HS-5 (cell line): Measurements from ENCODE around the gene CWC27.
"Not testable (repeated sequence)": the region's sequence is repeated elsewhere in the genome, so short reads cannot be mapped to it uniquely, and the experiment has no call there.

Source experiments
- DNase-seq: peaks from one replicate; pipeline ENCODE4 v3.0.0-alpha.2; 2012; ENCODE audit warnings: low read depth

The CWC27 gene

DNA sequence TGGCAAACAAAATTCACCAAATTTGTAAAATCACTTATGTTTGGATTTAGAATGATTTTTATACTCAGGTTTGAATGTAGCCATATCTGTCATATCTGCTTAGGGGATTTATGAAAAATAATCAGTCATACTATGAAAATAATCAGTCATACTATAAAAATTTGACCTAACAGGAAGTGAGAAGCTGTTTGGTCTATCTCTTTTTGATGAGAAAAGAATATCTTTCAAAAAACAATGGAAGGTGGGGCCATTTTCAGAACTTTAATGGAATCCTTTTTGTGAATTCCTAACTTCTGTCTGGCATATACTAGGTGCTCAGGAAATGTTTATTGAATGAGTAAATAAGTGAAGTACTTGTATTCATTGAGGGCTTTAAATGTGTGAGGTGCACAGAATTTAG lies 70.1 kb downstream of the CWC27 start:
- peak; percentile 14 for DNase-seq

DNA sequence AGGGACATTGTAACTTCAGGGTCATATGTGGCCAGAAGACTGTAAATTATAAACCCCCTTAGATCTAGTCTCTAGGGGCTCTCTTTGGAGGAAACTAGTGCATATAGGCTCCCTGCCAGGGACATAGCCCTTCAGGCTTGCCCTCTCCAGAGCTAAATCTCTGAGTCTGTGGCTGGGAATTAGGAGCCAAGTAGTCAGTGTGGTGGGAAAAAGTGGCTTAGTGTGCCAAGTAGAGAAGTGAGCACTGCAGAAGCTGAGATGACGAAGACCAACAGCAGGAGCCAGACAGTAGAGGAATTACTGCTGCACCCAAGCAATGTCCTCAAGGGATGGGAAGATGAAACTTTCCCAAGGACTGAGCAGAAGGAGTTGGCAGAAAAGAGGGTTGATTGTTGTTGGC lies 71.2 kb downstream of the CWC27 start:
- no peak for DNase-seq

DNA sequence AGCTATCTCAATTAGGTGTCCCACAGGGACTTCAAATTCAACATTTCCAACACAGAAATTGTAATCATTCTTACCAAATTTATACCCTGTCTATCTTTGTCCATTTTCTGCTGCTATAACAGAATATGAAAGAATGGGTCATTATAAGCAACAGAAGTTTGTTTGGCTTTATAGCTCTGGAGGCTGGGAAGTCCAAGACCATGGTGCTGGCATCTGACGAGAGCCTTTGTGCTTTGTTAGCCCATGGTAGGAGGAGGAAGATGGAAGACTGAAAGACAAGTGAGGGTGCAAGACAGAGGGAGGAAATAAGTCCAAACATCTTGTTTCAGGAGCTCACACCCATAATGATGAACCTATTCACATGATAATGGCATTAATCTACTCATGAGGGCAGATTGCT lies 72.2 kb downstream of the CWC27 start:
- DNase-seq, result no peak

DNA sequence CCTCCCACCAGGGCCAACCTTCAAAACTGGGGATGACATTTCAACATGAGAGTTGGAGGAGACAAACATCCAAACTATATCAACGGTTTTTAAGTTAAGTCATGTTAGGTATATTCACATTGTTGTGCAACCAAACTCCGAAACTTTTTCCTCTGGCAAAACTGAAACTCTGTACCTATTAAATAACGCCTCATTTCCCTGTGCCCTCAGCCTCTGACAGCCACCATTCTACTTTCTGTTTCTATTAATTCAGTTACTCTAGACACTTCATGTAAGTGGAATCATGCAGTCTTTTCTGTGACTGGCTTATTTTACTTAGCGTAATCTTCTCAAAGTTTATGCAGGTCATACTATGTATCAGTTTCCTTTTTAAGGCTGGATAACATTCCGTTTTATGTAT lies 85.0 kb downstream of the CWC27 start:
- no peak for DNase-seq

DNA sequence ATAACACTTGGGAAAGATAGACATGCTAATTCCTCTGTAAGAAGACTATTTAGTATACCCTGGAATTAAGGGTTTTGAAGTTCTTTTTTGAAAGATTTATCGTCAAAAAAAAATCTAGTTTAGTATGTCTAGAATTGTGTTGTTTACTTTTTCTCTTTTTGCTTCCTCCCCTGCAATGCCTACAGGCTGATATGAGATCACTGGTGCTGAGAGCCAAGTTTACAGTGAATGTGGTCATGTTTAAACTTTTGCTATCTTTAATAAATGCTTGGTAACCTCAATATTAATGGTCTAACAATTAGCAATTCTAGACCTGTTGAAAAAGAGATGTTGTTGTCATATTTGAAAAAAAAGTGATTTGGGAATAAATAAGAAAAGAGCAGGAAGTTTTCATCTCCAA lies 86.1 kb downstream of the CWC27 start:
- no peak for DNase-seq

DNA sequence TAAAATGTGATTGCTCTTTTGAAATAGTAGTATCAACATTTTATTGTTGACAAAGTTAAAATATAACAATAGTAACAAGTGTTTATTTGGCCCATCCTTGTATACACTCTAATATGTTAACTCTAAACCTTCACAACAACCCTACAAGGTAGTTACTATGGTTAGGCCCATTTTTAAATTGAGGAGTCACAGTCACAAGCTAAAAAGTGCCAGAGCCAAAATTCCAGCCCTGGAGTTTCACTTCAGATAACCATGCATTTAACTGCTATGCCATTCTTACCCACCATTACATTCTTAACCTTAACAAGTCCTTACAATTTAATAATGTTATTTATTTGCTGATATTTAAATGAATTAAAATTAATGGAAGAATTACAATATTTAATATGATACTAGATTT lies 91.2 kb downstream of the CWC27 start:
- no peak for DNase-seq

DNA sequence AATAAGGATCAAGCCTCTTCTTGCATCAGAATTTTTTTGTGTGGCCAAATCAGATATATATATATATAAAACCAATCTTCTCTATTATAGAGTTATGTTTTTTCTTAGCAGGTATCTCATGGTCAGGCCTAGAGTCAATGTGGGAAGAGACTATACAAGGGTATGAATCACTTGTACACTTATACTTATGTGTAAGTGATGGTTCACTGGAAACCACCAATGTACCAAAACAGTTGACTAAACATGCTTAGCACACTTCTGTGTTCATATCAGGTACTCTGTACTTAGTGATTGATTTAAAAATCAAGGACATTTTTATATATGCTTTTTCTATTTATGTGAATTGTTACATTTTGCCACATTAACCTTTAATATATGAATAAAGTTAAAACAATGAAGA lies 92.6 kb downstream of the CWC27 start:
- no peak for DNase-seq

DNA sequence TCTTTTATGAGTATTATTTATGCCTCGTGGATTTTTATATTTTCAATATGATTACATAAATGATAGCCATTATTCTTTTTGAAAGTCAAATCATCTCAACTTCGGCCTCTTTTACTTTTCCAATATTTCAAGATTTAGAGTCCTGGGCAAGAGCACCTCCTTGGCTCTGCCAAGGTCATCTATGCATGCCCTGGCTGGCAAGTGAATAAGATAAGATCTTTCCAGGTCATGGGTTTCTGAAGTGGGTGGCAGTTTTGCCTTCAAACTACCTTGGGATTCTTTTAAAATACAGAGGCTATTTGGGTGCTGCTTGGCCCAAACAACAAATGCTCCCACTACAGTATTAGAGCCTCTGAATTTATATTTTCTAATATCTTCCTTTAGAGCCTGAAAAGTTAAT lies 95.4 kb downstream of the CWC27 start:
- no peak for DNase-seq

DNA sequence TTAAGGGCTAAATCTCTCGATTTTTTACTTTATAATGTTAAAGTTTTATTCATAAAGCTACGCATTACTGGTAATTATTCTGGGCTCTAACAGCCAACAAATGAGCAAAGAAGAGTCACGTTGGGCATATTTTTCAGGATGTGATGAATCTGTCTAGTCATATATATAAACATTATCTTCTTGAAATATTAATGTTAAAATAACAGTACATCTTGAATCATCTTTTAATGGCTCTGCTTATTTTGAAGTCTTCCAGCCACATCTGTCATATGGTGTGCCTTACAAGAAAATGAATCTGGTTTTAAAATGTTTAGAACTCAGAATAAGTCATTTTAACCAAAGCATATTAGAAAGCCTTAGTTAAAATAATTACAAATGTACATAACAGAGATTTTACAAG lies 96.9 kb downstream of the CWC27 start:
- no peak for DNase-seq

DNA sequence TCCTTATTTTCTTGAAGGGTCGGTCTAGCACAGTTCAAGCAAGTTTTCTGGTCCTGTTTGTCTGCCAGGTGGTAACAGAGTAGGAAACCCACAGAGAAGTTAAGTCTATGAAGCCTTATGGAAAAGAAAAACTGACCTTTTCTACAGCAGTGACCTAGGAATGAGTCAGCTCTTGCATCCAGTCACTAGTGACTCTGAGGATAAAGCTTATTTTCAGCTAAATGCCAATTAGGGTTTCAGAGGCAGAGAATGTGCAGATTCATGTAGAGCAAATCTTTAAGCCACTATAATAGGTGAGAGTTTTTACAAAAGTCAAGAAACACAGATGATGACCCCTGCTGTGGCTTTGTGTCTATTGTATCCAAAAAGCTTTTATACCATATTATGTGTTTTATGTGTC lies 100.7 kb downstream of the CWC27 start:
- DNase-seq, result peak; percentile 55

DNA sequence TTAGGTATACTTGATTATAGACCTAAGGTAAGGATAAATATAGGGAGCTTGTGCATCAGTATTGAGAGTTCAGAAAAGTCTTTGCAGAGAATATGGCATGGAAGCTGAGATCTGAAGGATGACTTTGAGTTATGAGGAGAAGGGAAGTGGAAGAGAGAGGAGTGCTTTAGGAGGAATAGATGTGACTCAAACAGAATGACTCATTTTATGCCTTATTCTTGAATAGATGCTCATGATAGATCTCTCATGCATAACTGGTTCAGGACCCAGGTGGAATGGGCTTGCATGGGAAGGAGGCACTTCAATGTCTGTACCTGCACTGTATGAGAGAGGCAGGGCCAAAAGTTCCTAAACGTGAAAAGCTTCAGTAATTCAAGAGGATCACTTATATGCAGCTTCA lies 103.3 kb downstream of the CWC27 start:
- no peak for DNase-seq

DNA sequence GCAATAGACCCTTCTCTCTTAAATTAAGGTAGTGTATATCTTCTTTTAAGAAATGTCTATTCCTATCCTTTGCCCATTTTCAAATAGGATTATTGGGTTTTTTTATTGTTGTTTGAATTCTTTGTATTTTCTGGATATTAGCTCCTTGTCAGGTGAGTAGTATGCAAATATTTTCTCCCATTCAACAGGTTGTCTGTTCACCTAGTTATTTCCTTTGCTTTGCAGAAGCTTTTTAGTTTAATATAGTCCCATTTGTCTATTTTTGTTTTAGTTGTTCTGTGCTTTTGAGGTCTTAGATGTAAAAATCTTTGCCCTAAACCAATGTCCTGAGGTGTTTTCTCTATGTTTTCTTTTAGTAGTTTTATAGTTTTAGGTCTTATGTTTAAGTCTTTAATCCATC lies 104.7 kb downstream of the CWC27 start:
- no peak for DNase-seq

DNA sequence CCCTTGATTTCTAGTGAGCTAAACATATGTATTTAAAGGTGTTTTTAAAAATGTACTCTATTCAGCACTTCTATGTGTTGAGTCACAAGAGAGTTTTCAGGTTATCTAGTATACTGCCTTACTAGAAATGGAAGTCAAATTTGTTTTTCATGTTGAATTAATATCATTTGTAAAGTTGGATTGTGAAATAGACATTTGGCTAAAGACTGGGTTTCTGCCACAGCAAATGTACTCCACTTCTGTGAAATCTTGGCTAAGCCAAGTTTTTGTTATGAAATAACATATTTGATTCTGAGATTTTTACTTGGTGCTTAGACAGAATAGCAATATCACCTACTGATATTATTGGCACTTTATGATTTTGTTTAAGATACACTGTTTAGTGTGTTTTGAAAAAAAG lies 106.0 kb downstream of the CWC27 start:
- DNase-seq, result no peak

DNA sequence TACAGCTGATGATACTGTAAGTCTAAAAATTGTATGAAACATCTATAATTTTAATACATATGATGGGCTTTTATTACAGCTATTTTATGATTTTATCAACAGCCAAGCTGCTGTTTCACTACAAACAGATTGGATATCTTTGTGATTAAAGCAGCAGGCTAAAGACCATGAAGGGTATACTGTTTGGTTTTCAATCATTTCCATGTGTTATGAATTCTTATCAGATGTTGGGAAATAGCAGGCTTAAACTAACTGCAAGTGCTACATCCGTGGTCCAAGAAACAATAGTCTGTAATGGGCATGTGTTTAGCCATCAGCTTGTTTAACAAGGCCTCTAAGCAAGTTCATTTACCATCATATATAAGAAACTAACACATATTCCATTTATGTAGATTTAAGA lies 107.5 kb downstream of the CWC27 start:
- no peak for DNase-seq

DNA sequence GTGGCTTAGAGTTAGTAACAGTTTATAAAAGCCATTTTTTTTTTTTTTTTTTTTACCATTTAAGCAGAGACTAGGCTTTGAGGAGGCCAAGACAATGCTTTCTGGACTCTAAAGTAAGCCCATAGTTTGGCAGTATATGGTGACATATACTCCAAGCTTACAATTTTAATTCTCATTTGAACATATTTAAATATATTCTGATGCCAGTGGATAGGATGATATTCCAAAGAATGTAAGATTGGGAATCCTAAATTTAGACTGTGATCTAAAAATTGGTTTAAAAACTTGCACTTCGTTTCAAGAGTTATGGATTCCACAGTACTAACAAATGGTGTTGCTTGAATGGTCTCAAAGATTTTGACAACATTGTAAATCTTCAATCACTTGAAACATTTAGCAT lies 112.1 kb downstream of the CWC27 start:
- DNase-seq, result no peak

DNA sequence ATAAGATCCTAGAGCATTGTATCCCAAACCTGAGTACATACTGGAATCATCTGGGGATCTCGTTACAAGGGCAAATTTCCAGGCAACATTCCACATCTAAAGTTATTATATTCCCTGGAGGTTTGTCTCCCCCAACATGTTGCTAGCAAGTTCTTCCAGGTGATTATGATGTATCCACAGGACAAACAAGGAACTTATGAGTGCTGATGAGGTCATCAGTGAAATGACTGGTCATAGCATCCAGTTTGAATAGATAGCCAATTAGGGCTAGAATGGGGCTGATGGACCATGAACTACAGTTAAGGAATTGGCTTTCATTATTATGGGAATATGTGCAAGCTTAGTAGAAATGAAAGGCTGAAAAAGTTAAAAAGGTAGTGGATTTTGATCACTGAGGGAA lies 115.2 kb downstream of the CWC27 start:
- no peak for DNase-seq

DNA sequence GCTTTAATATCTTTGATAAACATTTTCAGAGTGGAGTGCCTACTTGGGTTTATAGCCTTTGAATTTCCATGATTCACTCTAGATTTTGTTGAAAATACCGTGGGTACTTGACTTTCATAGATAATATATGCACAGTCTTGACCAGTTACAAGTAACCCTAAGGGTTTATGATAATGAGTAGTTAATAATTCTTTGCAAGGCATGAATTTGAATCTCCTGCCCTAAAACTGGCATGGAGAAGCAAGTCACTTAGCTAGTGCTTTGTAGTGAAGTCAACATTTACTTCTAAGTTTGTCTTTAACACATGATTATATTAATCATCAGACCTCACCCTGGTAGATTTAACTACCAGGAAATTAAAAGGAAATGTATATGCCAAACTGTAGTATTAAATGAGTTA lies 115.8 kb downstream of the CWC27 start:
- DNase-seq, result no peak

DNA sequence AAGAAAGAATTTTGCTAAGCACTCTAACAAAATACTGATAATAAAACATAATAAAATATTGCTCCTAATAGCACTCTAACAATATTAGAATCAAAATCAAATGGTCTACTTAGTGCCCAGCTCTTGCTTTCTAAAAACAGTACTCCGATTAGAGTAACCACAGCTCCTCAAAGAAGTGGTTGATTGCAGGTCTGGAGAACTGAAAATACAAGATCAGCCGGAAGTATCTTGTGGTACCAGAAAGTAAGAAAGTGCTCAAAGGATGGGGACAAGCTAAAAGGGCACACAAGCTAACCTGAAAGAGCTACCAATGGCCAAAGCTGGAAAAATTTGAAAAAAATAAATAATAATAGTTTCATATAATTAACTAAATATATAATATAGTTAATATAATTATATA lies 119.2 kb downstream of the CWC27 start:
- DNase-seq, result no peak

DNA sequence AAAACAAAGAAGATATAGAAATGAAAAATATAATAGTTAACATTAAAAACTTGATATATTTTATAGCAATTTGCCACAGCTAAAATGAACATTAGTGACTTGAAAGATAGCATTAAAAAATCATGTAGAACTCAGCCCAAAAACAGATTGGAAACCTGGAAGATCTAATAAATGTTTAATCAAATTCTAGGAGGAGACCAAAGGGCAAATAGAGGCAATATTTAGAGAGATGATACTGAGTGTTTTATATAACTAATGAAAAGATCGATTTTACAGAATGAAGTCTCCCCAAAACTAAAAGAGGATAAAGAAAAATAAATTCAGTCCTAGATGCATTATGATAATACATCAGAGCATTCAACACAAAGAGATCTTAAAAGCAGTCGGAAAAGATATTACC lies 127.0 kb downstream of the CWC27 start:
- DNase-seq, result no peak

DNA sequence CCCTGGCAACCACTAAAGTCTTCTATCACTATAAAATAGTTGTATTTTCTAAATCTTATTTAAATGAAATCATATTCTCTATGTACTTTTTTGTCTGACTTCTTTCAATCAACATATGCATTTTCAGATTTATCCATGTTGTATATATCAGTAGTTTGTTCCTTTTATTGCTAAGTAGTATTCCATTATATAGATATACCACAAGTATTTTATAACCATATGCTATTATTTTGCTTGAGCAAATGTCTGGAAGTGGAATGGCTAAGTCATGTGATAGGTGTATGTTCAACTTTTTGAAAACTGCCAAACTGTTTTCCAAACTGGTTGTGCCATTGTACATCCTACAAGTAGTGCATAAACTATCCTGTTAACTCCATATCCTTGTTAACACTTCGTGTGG lies 131.1 kb downstream of the CWC27 start:
- DNase-seq, result no peak

DNA sequence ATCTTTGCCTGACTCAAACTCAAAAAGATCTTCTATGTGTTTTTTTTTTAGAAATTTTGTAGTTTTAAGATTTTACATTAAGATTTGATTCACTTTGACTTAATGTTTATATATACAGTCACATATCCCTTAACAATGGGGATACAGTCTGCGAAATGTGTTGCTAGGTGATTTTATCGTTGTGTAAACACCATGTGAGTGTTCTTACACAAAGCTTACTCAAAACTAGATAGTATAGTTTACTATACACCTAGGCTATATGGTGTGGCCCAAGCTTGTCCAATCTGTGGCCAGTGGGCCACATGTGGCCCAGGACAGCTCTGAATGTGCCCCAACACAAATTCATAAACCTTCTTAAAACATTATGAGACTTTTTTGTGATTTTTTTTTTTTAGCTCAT lies 131.9 kb downstream of the CWC27 start:
- no peak for DNase-seq

DNA sequence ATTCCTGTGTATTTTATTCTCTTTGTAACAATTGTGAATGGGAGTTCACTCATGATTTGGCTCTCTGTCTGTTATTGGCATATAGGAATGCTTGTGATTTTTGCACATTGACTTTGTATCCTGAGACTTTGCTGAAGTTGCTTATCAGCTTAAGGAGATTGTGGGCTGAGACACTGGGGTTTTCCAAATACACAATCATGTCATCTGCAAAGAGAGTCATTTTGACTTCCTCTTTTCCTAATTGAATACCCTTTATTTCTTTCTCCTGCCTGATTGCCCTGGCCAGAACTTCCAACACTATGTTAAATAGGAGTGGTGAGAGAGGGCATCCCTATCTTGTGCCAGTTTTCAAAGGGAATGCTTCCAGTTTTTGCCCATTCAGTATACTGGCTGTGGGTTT lies 138.7 kb downstream of the CWC27 start:
- not testable (repeated sequence) for DNase-seq

DNA sequence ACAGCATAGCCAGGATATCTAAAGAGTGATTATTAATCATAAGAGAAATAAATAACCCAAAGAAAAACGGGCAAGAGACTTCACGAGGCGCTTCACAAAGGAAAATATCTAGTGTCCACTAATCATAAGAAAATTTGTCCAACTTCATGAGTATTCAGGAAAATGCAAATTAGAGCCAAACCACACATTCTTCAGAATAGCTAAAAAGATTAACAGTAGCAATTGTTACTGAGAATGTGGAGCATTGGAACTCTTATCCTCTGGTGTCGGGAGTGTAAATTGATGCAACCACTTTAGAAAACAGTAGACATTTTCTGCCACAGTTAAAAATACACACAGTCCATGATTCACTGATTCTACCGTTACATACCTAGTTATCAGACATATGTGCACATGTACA lies 145.7 kb downstream of the CWC27 start:
- no peak for DNase-seq

DNA sequence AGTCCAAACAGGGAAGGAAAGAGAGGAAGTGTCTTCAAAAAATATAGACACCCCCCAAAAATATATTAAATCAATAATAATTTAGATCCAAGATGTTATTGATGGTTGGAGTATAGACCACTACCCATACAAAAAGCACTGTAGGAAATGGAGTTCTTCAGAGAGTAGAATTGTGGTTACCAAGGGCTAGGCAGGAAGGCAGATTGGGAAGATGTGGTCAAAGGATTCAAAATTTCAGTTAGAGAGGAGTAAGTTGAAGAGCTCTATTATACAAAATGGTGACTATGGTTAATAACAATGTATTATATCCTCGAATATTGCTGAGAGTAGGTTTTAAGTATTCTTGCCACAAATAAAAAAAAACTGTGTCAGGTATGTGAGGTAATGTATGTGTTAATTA lies 149.4 kb downstream of the CWC27 start:
- no peak for DNase-seq

DNA sequence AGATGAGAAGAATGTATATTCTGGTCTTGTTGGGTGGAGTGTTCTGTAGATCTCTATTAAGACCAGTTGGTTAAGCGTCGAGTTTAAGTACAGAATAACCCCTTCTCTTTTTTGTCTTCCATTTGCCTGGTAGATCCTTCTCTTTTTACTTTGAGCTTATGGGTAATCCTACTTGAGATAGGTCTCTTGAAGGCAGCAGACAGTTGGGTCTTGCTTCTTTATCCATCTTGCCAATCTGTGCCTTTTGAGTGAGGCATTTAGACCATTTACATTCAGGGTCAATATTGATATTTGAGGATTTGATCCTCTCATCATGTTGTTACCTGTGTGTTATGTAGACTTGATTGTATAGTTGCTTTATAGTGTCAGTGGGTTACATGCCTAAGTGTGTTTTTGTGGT lies 152.7 kb downstream of the CWC27 start:
- no peak for DNase-seq
